HEK293 (cell line): ENCODE results near the gene SLC8A3.

Experiments used
- CTCF ChIP-seq: fragments of 450-650 bp; formaldehyde crosslinking; IDR thresholded peaks from 2 replicates; pipeline ENCODE4 v1.5.1; 2016; ENCODE audit warnings: missing biosample characterization, missing genetic modification characterization
- HOXA7 ChIP-seq: sonication (generic); formaldehyde crosslinking; IDR thresholded peaks from 2 replicates; pipeline ENCODE4 v1.8.1; 2022; ENCODE audit warnings: missing genetic modification reagents, borderline replicate concordance
- MZF1 ChIP-seq: fragments of 450-650 bp; formaldehyde crosslinking; IDR thresholded peaks from 2 replicates; pipeline ENCODE4 v1.5.1; 2017; ENCODE audit warnings: missing biosample characterization, missing genetic modification characterization, borderline replicate concordance
- SALL2 ChIP-seq: fragments of 450-650 bp; formaldehyde crosslinking; IDR thresholded peaks from 2 replicates; pipeline ENCODE4 v1.5.0; 2017; ENCODE audit warnings: missing biosample characterization, mild to moderate bottlenecking, missing genetic modification characterization, borderline replicate concordance
- ZBTB1 ChIP-seq: fragments of 450-650 bp; formaldehyde crosslinking; IDR thresholded peaks from 2 replicates; pipeline ENCODE4 v1.5.1; 2016; ENCODE audit warnings: missing biosample characterization, missing genetic modification characterization
- ZNF138 ChIP-seq: fragments of 450-650 bp; formaldehyde crosslinking; IDR thresholded peaks from 2 replicates; pipeline ENCODE4 v1.5.1; 2016; ENCODE audit warnings: missing biosample characterization, missing genetic modification characterization, borderline replicate concordance
- ZNF416 ChIP-seq: fragments of 450-650 bp; formaldehyde crosslinking; IDR thresholded peaks from 2 replicates; pipeline ENCODE4 v1.5.1; 2016; ENCODE audit warnings: missing biosample characterization, missing genetic modification characterization
- ZNF548 ChIP-seq: fragments of 450-650 bp; formaldehyde crosslinking; IDR thresholded peaks from 2 replicates; pipeline ENCODE4 v1.5.1; 2016; ENCODE audit warnings: missing biosample characterization, missing genetic modification characterization
- ZNF670 ChIP-seq: fragments of 450-650 bp; formaldehyde crosslinking; IDR thresholded peaks from 2 replicates; pipeline ENCODE4 v1.5.1; 2016; ENCODE audit warnings: missing biosample characterization, missing genetic modification characterization, low read depth

- TF ChIP-seq HOXA7 (CRISPR knock-in tag) (no peak), ZNF670 (tag by site-specific recombination) (no peak), ZBTB1 (tag by site-specific recombination) (no peak), SALL2 (tag by site-specific recombination) (no peak), MZF1 (tag by site-specific recombination) (no peak), ZNF138 (tag by site-specific recombination) (no peak), CTCF (tag by site-specific recombination) (no peak), ZNF416 (tag by site-specific recombination) (no peak), ZNF548 (tag by site-specific recombination) (no peak)
These were observed 154.5 kb downstream of the SLC8A3 start for GRCh38 chr14:70034257-70034656.
